Measurements from ENCODE around the gene ZNF277. TPM values are rescaled to one million over a fixed set of nuclear protein-coding genes. Genes with fewer than 3 reads are reported as not detected.

ZNF277 gene
- polyA plus RNA-seq, 1 donor (not counting 4 experiments of a cell fraction or from before 2014, with no cell fraction given) = 20.2 TPM

GRCh38 chr7:112298543-112299100 is 92.1 kb downstream of the ZNF277 start:
- H3K4me3 ChIP-seq (ENCODE audit: control insufficient read depth in 2 of 3, extremely low read depth in 1 of 3, insufficient read depth in 2 of 3, low read depth in 1 of 3, low read length in 3 of 3) = no peak overlapping the region
- no peak for FAIRE-seq
- H3K36me3 ChIP-seq (ENCODE audit: control insufficient read depth in 2 of 2, extremely low read depth in 1 of 2, insufficient read depth in 2 of 2, low read length in 2 of 2) = peaks cover 0 to 4% of the 10 kb centered on the region in 2 experiments
- no peak overlapping the region for H3K27ac ChIP-seq (ENCODE audit: control insufficient read depth, insufficient read depth, low read length)
- no peaks in the 10 kb centered on the region for H3K9me1 ChIP-seq (ENCODE audit: control insufficient read depth, extremely low read depth, insufficient read depth, low read length)
- TF ChIP-seq CTCF (optimal IDR thresholded peaks at IDR 0.05 in 1 of 3, IDR thresholded peaks at IDR 0.05 in 1 of 3, conservative IDR thresholded peaks at IDR 0.05 in 1 of 3; ENCODE audit: extremely low read depth in 1 of 3, insufficient read depth in 2 of 3, low read length in 3 of 3) = no peak
- no peak for TF ChIP-seq EZH2 (IDR thresholded peaks at IDR 0.05; ENCODE audit: low read length)
- H3K4me1 ChIP-seq (ENCODE audit: control insufficient read depth, extremely low read depth, insufficient read depth, low read length) = no peaks in the 10 kb centered on the region
- H3K9me3 ChIP-seq (ENCODE audit: control insufficient read depth, low read depth, low read length) = no peaks in the 10 kb centered on the region
- no peak overlapping the region for H3K4me2 ChIP-seq (ENCODE audit: control insufficient read depth, extremely low read depth, insufficient read depth, low read depth, low read length)
- no peaks in the 10 kb centered on the region for H3K79me2 ChIP-seq (ENCODE audit: control insufficient read depth, insufficient read depth, low read length)
- no peaks in the 10 kb centered on the region for H4K20me1 ChIP-seq (ENCODE audit: control insufficient read depth, extremely low read depth, insufficient read depth, low read length)
- no peak for DNase-seq (ENCODE audit: low read depth, low spot score)
- H2AFZ ChIP-seq (ENCODE audit: control insufficient read depth, low read length) = no peak overlapping the region
- no peaks in the 10 kb centered on the region for H3K27me3 ChIP-seq (ENCODE audit: control insufficient read depth, extremely low read depth, insufficient read depth, low read length)
- dilution Hi-C loops (cut with MboI; ENCODE audit: extremely low pct_ligation_motif_present, low sequenced_read_pairs) = no loop called here
- no peak overlapping the region for H3K9ac ChIP-seq (ENCODE audit: control insufficient read depth, extremely low read depth, insufficient read depth, low read length)

GRCh38 chr7:112300072-112300471 is 93.6 kb downstream of the ZNF277 start:
- no peaks in the 10 kb centered on the region for H3K27me3 ChIP-seq (ENCODE audit: control insufficient read depth, extremely low read depth, insufficient read depth, low read length)
- H3K4me3 ChIP-seq (ENCODE audit: control insufficient read depth in 2 of 3, extremely low read depth in 1 of 3, insufficient read depth in 2 of 3, low read depth in 1 of 3, low read length in 3 of 3) = no peak overlapping the region
- no peaks in the 10 kb centered on the region for H3K4me1 ChIP-seq (ENCODE audit: control insufficient read depth, extremely low read depth, insufficient read depth, low read length)
- H3K4me2 ChIP-seq (ENCODE audit: control insufficient read depth, extremely low read depth, insufficient read depth, low read depth, low read length) = no peak overlapping the region
- FAIRE-seq (no peak), DNase-seq (ENCODE audit: low read depth, low spot score) (no peak)
- no peak overlapping the region for H2AFZ ChIP-seq (ENCODE audit: control insufficient read depth, low read length)
- H3K27ac ChIP-seq (ENCODE audit: control insufficient read depth, insufficient read depth, low read length) = no peak overlapping the region
- no peaks in the 10 kb centered on the region for H3K79me2 ChIP-seq (ENCODE audit: control insufficient read depth, insufficient read depth, low read length)
- dilution Hi-C loops (cut with MboI; ENCODE audit: extremely low pct_ligation_motif_present, low sequenced_read_pairs) = no loop called here
- no peaks in the 10 kb centered on the region for H3K9me3 ChIP-seq (ENCODE audit: control insufficient read depth, low read depth, low read length)
- H3K9me1 ChIP-seq (ENCODE audit: control insufficient read depth, extremely low read depth, insufficient read depth, low read length) = no peaks in the 10 kb centered on the region
- no peaks in the 10 kb centered on the region for H4K20me1 ChIP-seq (ENCODE audit: control insufficient read depth, extremely low read depth, insufficient read depth, low read length)
- TF ChIP-seq CTCF (optimal IDR thresholded peaks at IDR 0.05 in 1 of 3, IDR thresholded peaks at IDR 0.05 in 1 of 3, conservative IDR thresholded peaks at IDR 0.05 in 1 of 3; ENCODE audit: extremely low read depth in 1 of 3, insufficient read depth in 2 of 3, low read length in 3 of 3) = no peak
- no peak for TF ChIP-seq EZH2 (IDR thresholded peaks at IDR 0.05; ENCODE audit: low read length)
- no peak overlapping the region for H3K9ac ChIP-seq (ENCODE audit: control insufficient read depth, extremely low read depth, insufficient read depth, low read length)
- peaks cover 0 to 4% of the 10 kb centered on the region in 2 experiments for H3K36me3 ChIP-seq (ENCODE audit: control insufficient read depth in 2 of 2, extremely low read depth in 1 of 2, insufficient read depth in 2 of 2, low read length in 2 of 2)
